A549 (cell line): ENCODE measurements around the gene P4HTM. TPM values are rescaled to one million over a fixed set of nuclear protein-coding genes. Genes with fewer than 3 reads are reported as not detected.

ENCODE experiments used
- ATAC-seq, 2 experiments: fragments of 200-7000 bp in 1 of 2; fragments of >200 bp in 1 of 2; cut with Nextera tagmentation in 1 of 2; cut with Tn5 transposase in 1 of 2; 3 replicates each; pipeline versions ENCODE4 v1.8.0 to v1.9.1; 2018 to 2020; ENCODE audit warnings: mild to moderate bottlenecking in 1 of 2, moderate library complexity in 1 of 2
- CTCF ChIA-PET: fragments of 300-600 bp; sonication (Branson Sonifier 250); formaldehyde crosslinking; extraction: SDS; loops from one replicate; lab custom pipeline; 2021; ENCODE audit warnings: antibody characterized with exemption, inconsistent platforms; lab: Yijun Ruan, JAX
- POLR2A ChIA-PET: fragments of 350-600 bp; formaldehyde crosslinking; extraction: SDS; loops from one replicate; lab custom pipeline; 2021; ENCODE audit warnings: antibody characterized with exemption, inconsistent platforms; lab: Yijun Ruan, JAX
- DNase-seq, 2 experiments: peaks; one replicate each; pipeline versions ENCODE4 v3.0.0 to v3.0.0-alpha.2; 2011 to 2016; ENCODE audit warnings: low read depth in 1 of 2, low spot score in 1 of 2
- FAIRE-seq: peaks from 2 replicates; lab custom pipeline; 2011; peaks lifted over from hg19 to GRCh38; lab: Jason Lieb, UNC
- H3K27ac ChIP-seq, 2 experiments: fragments of >200 bp; sonication (Bioruptor Twin); formaldehyde crosslinking; 3 replicates each; pipeline ENCODE4 v1.5.1; 2016 to 2017
- H3K4me1 ChIP-seq: fragments of >200 bp; sonication (Bioruptor Twin); formaldehyde crosslinking; 3 replicates; pipeline ENCODE4 v1.6.1; 2016
- H3K4me2 ChIP-seq: fragments of >200 bp; sonication (Bioruptor Twin); formaldehyde crosslinking; 3 replicates; pipeline ENCODE4 v1.6.1; 2016
- H3K4me3 ChIP-seq: fragments of >200 bp; sonication (Bioruptor Twin); formaldehyde crosslinking; 3 replicates; pipeline ENCODE4 v1.5.1; 2016
- H3K9me3 ChIP-seq: fragments of >200 bp; sonication (Bioruptor Twin); formaldehyde crosslinking; 3 replicates; pipeline ENCODE4 v1.6.1; 2016
- CHD2 ChIP-seq: fragments of 150-350 bp; IDR thresholded peaks from 2 replicates; pipeline ENCODE4 v1.6.1; 2014; ENCODE audit warnings: low read length; ENCODE audit not compliant: partially characterized antibody
- EHF ChIP-seq: fragments of 250-450 bp; sonication (Bioruptor Pico); IDR thresholded peaks from 2 replicates; pipeline ENCODE4 v1.5.0; 2020; ENCODE audit warnings: mild to moderate bottlenecking
- EHMT2 ChIP-seq: fragments of 200-600 bp; sonication (generic); IDR thresholded peaks from 2 replicates; pipeline ENCODE4 v1.6.1; 2016; ENCODE audit warnings: antibody characterized with exemption, low read depth, mild to moderate bottlenecking, moderate library complexity
- EP300 ChIP-seq, 2 experiments: fragments of >200 bp; sonication (Bioruptor Twin); formaldehyde crosslinking; IDR thresholded peaks; 2 replicates in 1 of 2; 3 replicates in 1 of 2; pipeline ENCODE4 v1.6.1; 2016 to 2017
- ESRRA ChIP-seq: fragments of 150-350 bp; IDR thresholded peaks from 2 replicates; pipeline ENCODE4 v1.6.1; 2014; ENCODE audit warnings: mild to moderate bottlenecking, low read length, borderline replicate concordance
- GATA3 ChIP-seq: IDR thresholded peaks from 2 replicates; pipeline ENCODE4 v1.6.1; 2012; ENCODE audit warnings: borderline replicate concordance
- HOXB13 ChIP-seq: fragments of 250-450 bp; sonication (Bioruptor Pico); IDR thresholded peaks from 2 replicates; pipeline ENCODE4 v1.5.0; 2020; ENCODE audit warnings: low read depth, mild to moderate bottlenecking, moderate library complexity
- HOXB5 ChIP-seq: fragments of 250-450 bp; sonication (Bioruptor Pico); IDR thresholded peaks from 2 replicates; pipeline ENCODE4 v1.5.0; 2020; ENCODE audit warnings: mild to moderate bottlenecking, moderate library complexity
- JUNB ChIP-seq: fragments of >200 bp; sonication (Bioruptor Twin); formaldehyde crosslinking; IDR thresholded peaks from 2 replicates; pipeline ENCODE4 v1.6.1; 2016
- MYC ChIP-seq: IDR thresholded peaks from 2 replicates; pipeline ENCODE4 v1.6.1; 2012; ENCODE audit warnings: mild to moderate bottlenecking, inconsistent platforms, low read length, improper control_type of control experiment, borderline replicate concordance
- PHF8 ChIP-seq: fragments of 200-600 bp; sonication (generic); IDR thresholded peaks from 2 replicates; pipeline ENCODE4 v1.6.1; 2016; ENCODE audit warnings: low read depth, mild to moderate bottlenecking, antibody characterized with exemption, moderate library complexity, borderline replicate concordance
- POLR2AphosphoS2 ChIP-seq: conservative IDR thresholded peaks from 2 replicates; pipeline ENCODE4 v1.6.1; 2012; ENCODE audit warnings: low read length, improper control_type of control experiment, inconsistent platforms
- RAD21 ChIP-seq, 2 experiments: fragments of >200 bp in 1 of 2; sonication (Bioruptor Twin) in 1 of 2; formaldehyde crosslinking in 1 of 2; IDR thresholded peaks in 1 of 2; conservative IDR thresholded peaks in 1 of 2; 2 replicates in 1 of 2; 3 replicates in 1 of 2; pipeline ENCODE4 v1.6.1; 2012 to 2018; ENCODE audit warnings: inconsistent platforms in 1 of 2
- RARB ChIP-seq: fragments of 250-450 bp; sonication (Bioruptor Pico); IDR thresholded peaks from 2 replicates; pipeline ENCODE4 v1.8.0; 2021; ENCODE audit warnings: mild to moderate bottlenecking, moderate library complexity
- RFX5 ChIP-seq: fragments of 450-650 bp; IDR thresholded peaks from 2 replicates; pipeline ENCODE4 v1.7.1; 2014; ENCODE audit warnings: antibody characterized with exemption, mild to moderate bottlenecking, moderate library complexity
- RNF2 ChIP-seq: fragments of 200-600 bp; sonication (generic); IDR thresholded peaks from 2 replicates; pipeline ENCODE4 v1.6.1; 2016; ENCODE audit warnings: low read depth, mild to moderate bottlenecking, antibody characterized with exemption, moderate library complexity, borderline replicate concordance
- SREBF2 ChIP-seq: fragments of 450-650 bp; IDR thresholded peaks from 2 replicates; pipeline ENCODE4 v1.6.1; 2014; ENCODE audit warnings: mild to moderate bottlenecking, moderate library complexity
- TP53 ChIP-seq: fragments of 250-450 bp; sonication (Bioruptor Pico); IDR thresholded peaks from 2 replicates; pipeline ENCODE4 v1.5.0; 2021; ENCODE audit warnings: mild to moderate bottlenecking, moderate library complexity
- WGBS: methylation state at CpG from one replicate; pipeline ENCODE4 v1.1.6; 2017; ENCODE audit errors: missing lambda C conversion rate; 5-methylcytosine and 5-hydroxymethylcytosine counted together
- polyA plus RNA-seq, 4 experiments: library from polyadenylated mRNA; depleted of rRNA in 3 of 4; stranded (reverse); fragments of >200 nt; fragmentation: RNase III in 1 of 4; extraction: RNeasy Plus Mini Kit Qiagen cat#74134 plus additional on column Dnase treatment in 1 of 4; gene quantifications; 2 replicates in 3 of 4; 3 replicates in 1 of 4; pipeline ENCODE4 v1.2.3, GENCODE V29; 2011 to 2017
- TF ChIP-seq, protein P1 (sequence below): IDR thresholded peaks from 2 replicates; pipeline ENCODE4 v1.6.1; 2012
- TF ChIP-seq, protein P2 (sequence below): IDR thresholded peaks from 2 replicates; pipeline ENCODE4 v1.6.1; 2012
- TF ChIP-seq, protein P3 (sequence below): fragments of 250-450 bp; sonication (Bioruptor Pico); IDR thresholded peaks from 2 replicates; pipeline ENCODE4 v1.5.0; 2021; ENCODE audit warnings: mild to moderate bottlenecking, moderate library complexity, borderline replicate concordance

The P4HTM gene
- polyA plus RNA-seq, 2 of the 4 experiments (the other 2 are of a cell fraction) = 14.4 to 16.4 TPM

DNA sequence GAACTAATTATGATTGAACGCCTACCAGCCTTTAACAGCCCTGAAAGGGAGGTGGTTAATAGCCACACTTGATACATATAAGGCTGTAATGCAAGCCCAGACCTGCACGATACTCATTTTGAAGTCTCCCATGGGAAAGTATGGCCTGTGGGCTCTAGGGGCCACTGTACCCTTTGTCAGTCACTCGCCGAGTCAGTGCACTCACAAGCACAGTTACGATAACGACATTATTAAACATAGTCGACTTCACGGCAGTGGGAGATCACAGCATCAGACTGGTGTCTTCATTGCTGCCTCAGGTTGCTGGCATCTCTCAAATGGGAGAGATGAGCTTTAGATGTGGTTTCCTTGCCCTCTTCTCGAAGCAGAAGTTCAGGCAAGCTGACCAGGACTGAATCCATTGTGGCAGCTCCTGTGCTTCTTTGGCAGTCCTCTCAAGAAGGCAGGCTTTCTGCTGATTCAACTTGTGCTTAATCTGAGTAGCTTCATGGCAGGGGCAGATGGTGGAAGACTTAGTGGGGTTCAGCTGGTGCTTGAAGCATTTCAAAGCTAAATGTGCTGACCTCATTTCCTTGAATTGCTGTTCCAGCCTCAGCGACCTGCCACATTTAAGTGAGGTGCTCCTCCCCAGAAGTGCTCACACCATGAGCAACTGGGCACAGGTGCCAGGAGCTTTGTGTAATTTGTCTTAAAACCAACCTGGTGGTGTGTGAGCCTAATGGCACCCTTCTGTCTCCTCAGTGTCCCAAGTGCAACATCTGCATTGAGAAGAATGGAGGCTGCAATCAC is 15.8 kb upstream of the P4HTM start:
- TF ChIP-seq ESRRA (no peak), EP300 (IDR thresholded peaks at IDR 0.05) (no peak), RFX5 (no peak), EHF (no peak), RNF2 (no peak), POLR2AphosphoS2 (no peak)
- TF ChIP-seq, all 56 proteins: peak for 0

DNA sequence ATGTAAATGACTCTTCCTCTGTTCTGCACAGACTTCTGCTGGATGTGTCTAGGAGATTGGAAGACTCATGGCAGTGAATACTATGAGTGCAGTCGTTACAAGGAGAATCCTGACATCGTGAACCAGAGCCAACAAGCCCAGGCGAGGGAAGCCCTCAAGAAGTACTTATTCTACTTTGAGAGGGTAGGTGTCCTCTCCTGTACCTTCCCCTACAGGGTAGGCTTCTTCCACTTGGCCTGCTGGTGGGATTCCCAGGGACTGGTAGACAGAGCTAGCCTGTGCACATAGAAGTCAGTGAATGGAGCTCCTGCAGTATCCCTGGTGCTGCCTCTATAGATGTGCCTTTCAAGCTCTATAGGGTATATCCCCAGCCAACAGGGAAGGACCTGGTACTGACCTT is 10.6 kb upstream of the P4HTM start:
- no peaks in the 10 kb centered on the region for H3K9me3 ChIP-seq
- H3K4me1 ChIP-seq = no peaks in the 10 kb centered on the region
- ChIA-PET CTCF (interaction anchor here (1.0 kb wide), 1 partner anchor 8 kb away, joined by 3 read pairs; no protein-coding TSS in a partner anchor), POLR2A (no interaction called here)
- WGBS = 96% methylated on average over 3 of the region's 3 CpGs
- no peak for DNase-seq
- H3K27ac ChIP-seq = no peak overlapping the region
- H3K4me3 ChIP-seq = no peak overlapping the region
- H3K4me2 ChIP-seq = no peak overlapping the region
- TF ChIP-seq EHMT2 = no peak
- TF ChIP-seq RAD21 (conservative IDR thresholded peaks at IDR 0.05 in 1 of 2, IDR thresholded peaks at IDR 0.05 in 1 of 2) = no peak
- TF ChIP-seq EP300 (IDR thresholded peaks at IDR 0.05) = no peak
- no peak for TF ChIP-seq TP53 (CRISPR knock-in tag)
- TF ChIP-seq MYC = no peak
- ATAC-seq = no peak
- FAIRE-seq = no peak

More for the DNA sequence above, 15.8 kb upstream of the P4HTM start:
- 92% methylated on average over 10 of the region's 10 CpGs for WGBS
- ChIA-PET POLR2A (no interaction called here), CTCF (interaction anchor here (1.3 to 3.1 kb wide), 3 partner anchors 13 to 39 kb away, joined by 4 to 10 read pairs (median 4); no protein-coding TSS in a partner anchor)
- FAIRE-seq = no peak
- no peak for ATAC-seq
- H3K4me1 ChIP-seq = no peaks in the 10 kb centered on the region
- no peak overlapping the region for H3K27ac ChIP-seq
- DNase-seq = no peak
- H3K4me2 ChIP-seq = no peak overlapping the region
- H3K4me3 ChIP-seq = no peak overlapping the region
- H3K9me3 ChIP-seq = no peaks in the 10 kb centered on the region

DNA sequence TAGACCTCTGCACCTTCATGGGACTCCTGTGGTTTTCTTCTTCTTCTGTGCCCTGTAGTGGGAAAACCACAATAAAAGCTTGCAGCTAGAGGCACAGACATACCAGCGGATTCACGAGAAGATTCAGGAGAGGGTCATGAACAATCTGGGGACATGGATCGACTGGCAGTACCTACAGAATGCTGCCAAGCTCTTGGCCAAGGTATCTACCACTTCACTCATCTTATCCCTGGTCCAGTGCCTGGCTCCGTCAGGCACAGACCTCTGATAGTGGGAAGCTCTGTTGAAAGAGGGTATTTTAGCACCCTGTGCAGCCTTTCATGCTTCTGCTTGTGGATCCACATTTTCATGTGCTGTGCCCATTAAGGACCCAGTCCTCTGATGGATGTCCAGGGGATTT is 9.7 kb upstream of the P4HTM start:
- ChIA-PET POLR2A (no interaction called here), CTCF (interaction anchor here (1.1 to 1.8 kb wide), 2 partner anchors 28 to 43 kb away, joined by 3 to 4 read pairs; no protein-coding TSS in a partner anchor)
- FAIRE-seq (no peak), ATAC-seq (no peak; a peak in 1 of 6 replicates), DNase-seq (no peak)
- H3K27ac ChIP-seq = no peak overlapping the region
- 77% methylated on average over 4 of the region's 4 CpGs for WGBS
- no peak overlapping the region for H3K4me3 ChIP-seq
- H3K4me2 ChIP-seq = no peak overlapping the region
- H3K4me1 ChIP-seq = no peaks in the 10 kb centered on the region
- H3K9me3 ChIP-seq = no peaks in the 10 kb centered on the region
- TF ChIP-seq, protein P1, sequence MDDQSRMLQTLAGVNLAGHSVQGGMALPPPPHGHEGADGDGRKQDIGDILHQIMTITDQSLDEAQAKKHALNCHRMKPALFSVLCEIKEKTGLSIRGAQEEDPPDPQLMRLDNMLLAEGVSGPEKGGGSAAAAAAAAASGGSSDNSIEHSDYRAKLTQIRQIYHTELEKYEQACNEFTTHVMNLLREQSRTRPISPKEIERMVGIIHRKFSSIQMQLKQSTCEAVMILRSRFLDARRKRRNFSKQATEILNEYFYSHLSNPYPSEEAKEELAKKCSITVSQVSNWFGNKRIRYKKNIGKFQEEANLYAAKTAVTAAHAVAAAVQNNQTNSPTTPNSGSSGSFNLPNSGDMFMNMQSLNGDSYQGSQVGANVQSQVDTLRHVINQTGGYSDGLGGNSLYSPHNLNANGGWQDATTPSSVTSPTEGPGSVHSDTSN = no peak
- TF ChIP-seq GATA3 (no peak), TP53 (CRISPR knock-in tag) (no peak), CHD2 (no peak), ESRRA (no peak), HOXB13 (CRISPR knock-in tag) (no peak), RARB (CRISPR knock-in tag) (no peak), PHF8 (no peak), JUNB (no peak), EHMT2 (no peak), HOXB5 (CRISPR knock-in tag) (no peak), SREBF2 (no peak)
- TF ChIP-seq, protein P2, sequence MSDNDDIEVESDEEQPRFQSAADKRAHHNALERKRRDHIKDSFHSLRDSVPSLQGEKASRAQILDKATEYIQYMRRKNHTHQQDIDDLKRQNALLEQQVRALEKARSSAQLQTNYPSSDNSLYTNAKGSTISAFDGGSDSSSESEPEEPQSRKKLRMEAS = no peak
- TF ChIP-seq, protein P3, sequence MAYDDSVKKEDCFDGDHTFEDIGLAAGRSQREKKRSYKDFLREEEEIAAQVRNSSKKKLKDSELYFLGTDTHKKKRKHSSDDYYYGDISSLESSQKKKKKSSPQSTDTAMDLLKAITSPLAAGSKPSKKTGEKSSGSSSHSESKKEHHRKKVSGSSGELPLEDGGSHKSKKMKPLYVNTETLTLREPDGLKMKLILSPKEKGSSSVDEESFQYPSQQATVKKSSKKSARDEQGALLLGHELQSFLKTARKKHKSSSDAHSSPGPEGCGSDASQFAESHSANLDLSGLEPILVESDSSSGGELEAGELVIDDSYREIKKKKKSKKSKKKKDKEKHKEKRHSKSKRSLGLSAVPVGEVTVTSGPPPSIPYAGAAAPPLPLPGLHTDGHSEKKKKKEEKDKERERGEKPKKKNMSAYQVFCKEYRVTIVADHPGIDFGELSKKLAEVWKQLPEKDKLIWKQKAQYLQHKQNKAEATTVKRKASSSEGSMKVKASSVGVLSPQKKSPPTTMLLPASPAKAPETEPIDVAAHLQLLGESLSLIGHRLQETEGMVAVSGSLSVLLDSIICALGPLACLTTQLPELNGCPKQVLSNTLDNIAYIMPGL (CRISPR knock-in tag) = no peak
